ENCODE data around the gene MADD.
"Not testable (repeated sequence)": the region's sequence is repeated elsewhere in the genome, so short reads cannot be mapped to it uniquely, and the experiment has no call there.

The MADD gene

GRCh38 chr11:47326198-47326597 is 56.3 kb downstream of the MADD start:
- DNase-seq = no peak

GRCh38 chr11:47327025-47327424 is 57.1 kb downstream of the MADD start:
- DNase-seq = no peak

GRCh38 chr11:47327949-47328348 is 58.0 kb downstream of the MADD start:
- DNase-seq = no peak

- peak in 1 of 2 donors; percentile 14 for DNase-seq
Measured at GRCh38 chr11:47328449-47329390, 58.8 kb downstream of the MADD start.

- no peak for DNase-seq
Measured at GRCh38 chr11:47329431-47329986, 59.6 kb downstream of the MADD start.

- no peak for DNase-seq
Measured at GRCh38 chr11:47329987-47330931, 60.3 kb downstream of the MADD start.

GRCh38 chr11:47331454-47332302 is 61.7 kb downstream of the MADD start:
- no peak for DNase-seq

- DNase-seq = no peak
Measured at GRCh38 chr11:47332303-47332711, 62.4 kb downstream of the MADD start.

GRCh38 chr11:47332791-47333525 is 63.0 kb downstream of the MADD start:
- no peak for DNase-seq

GRCh38 chr11:47333526-47333845 is 63.6 kb downstream of the MADD start:
- DNase-seq = no peak

GRCh38 chr11:47333886-47334443 is 64.0 kb downstream of the MADD start:
- no peak for DNase-seq

GRCh38 chr11:47334699-47335411 is 64.9 kb downstream of the MADD start:
- not testable (repeated sequence) for DNase-seq

GRCh38 chr11:47335733-47336132 is 65.8 kb downstream of the MADD start:
- DNase-seq = no peak

GRCh38 chr11:47336595-47336994 is 66.7 kb downstream of the MADD start:
- DNase-seq = no peak

GRCh38 chr11:47337229-47337924 is 67.4 kb downstream of the MADD start:
- DNase-seq = no peak

GRCh38 chr11:47338396-47339241 is 68.7 kb downstream of the MADD start:
- DNase-seq = no peak

GRCh38 chr11:47340010-47340409 is 70.1 kb downstream of the MADD start:
- DNase-seq = no peak

GRCh38 chr11:47340980-47341775 is 71.2 kb downstream of the MADD start:
- no peak for DNase-seq
